SK-N-SH (cell line): Measurements from ENCODE around the gene CABLES2. TPM values are rescaled to one million over a fixed set of nuclear protein-coding genes. Genes with fewer than 3 reads are reported as not detected.

Source experiments
- CTCF ChIA-PET: fragments of 300-600, 350-600 bp; formaldehyde crosslinking; extraction: SDS; loops from one replicate; lab custom pipeline; 2021; lab: Yijun Ruan, JAX
- POLR2A ChIA-PET: fragments of 350-600 bp; sonication (Branson Sonifier 250); formaldehyde crosslinking; extraction: SDS; loops from one replicate; lab custom pipeline; 2020; ENCODE audit warnings: antibody characterized with exemption, inconsistent platforms; lab: Yijun Ruan, JAX
- DNase-seq: peaks from one replicate; pipeline ENCODE4 v3.0.0; 2012
- H2AFZ ChIP-seq: fragments of 200-600 bp; sonication (generic); 2 replicates; pipeline ENCODE4 v1.8.1; 2016; ENCODE audit warnings: antibody characterized with exemption, mild to moderate bottlenecking, low read depth
- H3F3A ChIP-seq: fragments of 200-600 bp; sonication (generic); replicated peaks from 2 replicates; pipeline ENCODE3; 2016; ENCODE audit warnings: antibody characterized with exemption, mild to moderate bottlenecking; ENCODE audit not compliant: insufficient read depth
- H3K27ac ChIP-seq, 2 experiments: fragments of 200-500 bp in 1 of 2; fragments of 200-600 bp in 1 of 2; sonication (Bioruptor generic) in 1 of 2; sonication (generic), shearing (Covaris generic) in 1 of 2; 2 replicates each; pipeline versions ENCODE4 v1.5.1 to v1.6.1; 2014 to 2016; ENCODE audit warnings: low read depth in 2 of 2, inconsistent platforms in 1 of 2, low read length in 1 of 2, mild to moderate bottlenecking in 1 of 2, mixed read lengths in 1 of 2
- H3K27me3 ChIP-seq: fragments of 200-600 bp; sonication (generic), shearing (Covaris generic); 2 replicates; pipeline ENCODE4 v1.6.1; 2016; ENCODE audit warnings: mixed run types; ENCODE audit not compliant: insufficient read depth
- H3K36me3 ChIP-seq, 2 experiments: fragments of 200-500 bp in 1 of 2; fragments of 200-600 bp in 1 of 2; sonication (Bioruptor generic) in 1 of 2; sonication (generic) in 1 of 2; replicated peaks in 1 of 2; 2 replicates each; pipeline versions ENCODE3 to v1.5.1; 2014 to 2016; ENCODE audit warnings: low read length in 1 of 2, mild to moderate bottlenecking in 1 of 2; ENCODE audit not compliant: insufficient read depth in 2 of 2, control insufficient read depth in 1 of 2
- H3K4me1 ChIP-seq, 2 experiments: fragments of 200-500 bp in 1 of 2; fragments of 200-600 bp in 1 of 2; sonication (Bioruptor generic) in 1 of 2; sonication (generic), shearing (Covaris generic) in 1 of 2; 2 replicates each; pipeline versions ENCODE4 v1.5.1 to v1.6.1; 2014 to 2016; ENCODE audit warnings: low read depth in 1 of 2, low read length in 1 of 2, mixed run types in 1 of 2; ENCODE audit not compliant: insufficient read depth in 2 of 2, control insufficient read depth in 1 of 2
- H3K4me2 ChIP-seq: fragments of 200-600 bp; sonication (generic), shearing (Covaris generic); 2 replicates; pipeline ENCODE4 v1.6.1; 2017; ENCODE audit warnings: mixed run types
- H3K4me3 ChIP-seq, 2 experiments: fragments of 200-500 bp in 1 of 2; fragments of 200-600 bp in 1 of 2; sonication (Bioruptor generic) in 1 of 2; sonication (generic), shearing (Covaris generic) in 1 of 2; 2 replicates each; pipeline versions ENCODE4 v1.5.1 to v1.8.1; 2014 to 2016; ENCODE audit warnings: low read depth in 2 of 2, inconsistent platforms in 1 of 2, low read length in 1 of 2, mild to moderate bottlenecking in 1 of 2, mixed read lengths in 1 of 2, moderate library complexity in 1 of 2
- H3K79me2 ChIP-seq: fragments of 200-600 bp; sonication (generic); 2 replicates; pipeline ENCODE4 v1.8.1; 2017; ENCODE audit warnings: mild to moderate bottlenecking; ENCODE audit not compliant: insufficient read depth
- H3K9ac ChIP-seq: fragments of 200-600 bp; sonication (generic); 2 replicates; pipeline ENCODE4 v1.6.1; 2017; ENCODE audit warnings: mixed run types
- H3K9me2 ChIP-seq: fragments of 200-600 bp; sonication (generic); 2 replicates; pipeline ENCODE4 v1.6.1; 2017; ENCODE audit warnings: mixed run types
- H3K9me3 ChIP-seq: fragments of 200-600 bp; sonication (generic); 2 replicates; pipeline ENCODE4 v1.6.1; 2017; ENCODE audit warnings: mixed run types, mild to moderate bottlenecking, moderate library complexity
- H4K20me1 ChIP-seq: fragments of 200-600 bp; sonication (generic); 2 replicates; pipeline ENCODE4 v1.6.1; 2017; ENCODE audit warnings: mild to moderate bottlenecking, mixed run types; ENCODE audit not compliant: insufficient read depth
- CHD2 ChIP-seq: fragments of 150-350 bp; IDR thresholded peaks from 2 replicates; pipeline ENCODE4 v1.6.1; 2018; ENCODE audit warnings: low read length; ENCODE audit not compliant: partially characterized antibody
- FOXJ3 ChIP-seq: sonication (generic); formaldehyde crosslinking; IDR thresholded peaks from 2 replicates; pipeline ENCODE4 v1.5.1; 2020; ENCODE audit warnings: mild to moderate bottlenecking, missing genetic modification reagents
- GATA2 ChIP-seq: sonication (generic); formaldehyde crosslinking; IDR thresholded peaks from 2 replicates; pipeline ENCODE4 v1.5.0; 2020; ENCODE audit warnings: mild to moderate bottlenecking, missing genetic modification reagents
- JUND ChIP-seq: IDR thresholded peaks from 2 replicates; pipeline ENCODE4 v1.4.0; 2012
- NFIC ChIP-seq: IDR thresholded peaks from 2 replicates; pipeline ENCODE4 v1.4.0; 2012; ENCODE audit warnings: borderline replicate concordance
- NRF1 ChIP-seq: IDR thresholded peaks from 2 replicates; pipeline ENCODE4 v1.6.1; 2012; ENCODE audit warnings: low read depth, mild to moderate bottlenecking, low read length
- PBX3 ChIP-seq: IDR thresholded peaks from 2 replicates; pipeline ENCODE4; 2012
- RAD21 ChIP-seq: IDR thresholded peaks from 2 replicates; pipeline ENCODE4 v1.6.1; 2012; ENCODE audit warnings: mild to moderate bottlenecking, low read length
- RCOR1 ChIP-seq: fragments of 150-350 bp; IDR thresholded peaks from 2 replicates; pipeline ENCODE4 v1.6.1; 2017; ENCODE audit warnings: antibody characterized with exemption, low read length
- REST ChIP-seq: IDR thresholded peaks from 2 replicates; pipeline ENCODE4 v1.6.1; 2012; ENCODE audit warnings: mild to moderate bottlenecking, low read depth, low read length, moderate library complexity
- RFX5 ChIP-seq: IDR thresholded peaks from 2 replicates; pipeline ENCODE4 v1.6.1; 2012; ENCODE audit warnings: mild to moderate bottlenecking, improper control_type of control experiment, low read length
- SIN3A ChIP-seq: IDR thresholded peaks from 2 replicates; pipeline ENCODE4 v1.6.1; 2012; ENCODE audit warnings: low read depth, mild to moderate bottlenecking, low read length, moderate library complexity, borderline replicate concordance
- TCF12 ChIP-seq: IDR thresholded peaks from 2 replicates; pipeline ENCODE4 v1.4.0; 2012
- WGBS: methylation state at CpG from one replicate; pipeline ENCODE4 v1.1.6; 2017; ENCODE audit warnings: low lambda C conversion rate; 5-methylcytosine and 5-hydroxymethylcytosine counted together
- polyA plus RNA-seq, 3 experiments: library from polyadenylated mRNA; depleted of rRNA; stranded (reverse); fragments of >200 nt; gene quantifications; 2 replicates each; pipeline ENCODE4 v1.2.3, GENCODE V29; 2012

CABLES2 gene
- polyA plus RNA-seq, 1 of the 3 experiments (the other 2 are of a cell fraction): 4.8 TPM

GRCh38 chr20:62351469-62352401 is 55.4 kb downstream of the CABLES2 start:
- 89% methylated on average over 42 of the region's 60 CpGs for WGBS
- peaks cover 19 to 47% of the 10 kb centered on the region in 2 experiments; a peak in 3 of 4 replicates for H3K4me1 ChIP-seq
- peaks cover 4 to 21% of the 10 kb centered on the region in 2 experiments for H3K36me3 ChIP-seq
- H3K4me2 ChIP-seq: no peak overlapping the region
- POLR2A ChIA-PET: no interaction called here
- H3K27ac ChIP-seq: peak overlapping the region in 1 of 2 experiments; percentile 87; a peak in 2 of 4 replicates
- no peak for DNase-seq
- H3K79me2 ChIP-seq: peaks cover 10% of the 10 kb centered on the region; the same call in 1 of the 2 replicates
- H3K4me3 ChIP-seq: no peak overlapping the region
- TF ChIP-seq CHD2 (no peak), PBX3 (no peak), NRF1 (no peak), JUND (no peak), RFX5 (no peak), SIN3A (no peak), REST (no peak), TCF12 (no peak), NFIC (no peak), GATA2 (CRISPR knock-in tag) (no peak), RAD21 (no peak), RCOR1 (no peak), FOXJ3 (CRISPR knock-in tag) (no peak)
- no peaks in the 10 kb centered on the region for H3K27me3 ChIP-seq
- no peaks in the 10 kb centered on the region for H3K9me2 ChIP-seq
- peaks cover 3% of the 10 kb centered on the region for H3F3A ChIP-seq
- no peak overlapping the region for H2AFZ ChIP-seq
- no peaks in the 10 kb centered on the region for H3K9me3 ChIP-seq
- H3K9ac ChIP-seq: no peak overlapping the region
- 0 out of 2 replicates have a peak, but pooled peaks cover 3% of the 10 kb centered on the region for H4K20me1 ChIP-seq
- CTCF ChIA-PET: interaction anchor here (1.0 to 3.4 kb wide), 7 partner anchors 12 to 48 kb away, joined by 3 to 22 read pairs (median 4); no protein-coding TSS in a partner anchor
